Measurements from ENCODE around the gene HCRT.
"Not testable (repeated sequence)": the region's sequence is repeated elsewhere in the genome, so short reads cannot be mapped to it uniquely, and the experiment has no call there.

The HCRT gene

GRCh38 chr17:42179911-42180410, 5.3 kb downstream of the HCRT start:
- DNase-seq (ENCODE audit: low read depth), result peak; percentile 39

GRCh38 chr17:42179335-42179734, 5.9 kb downstream of the HCRT start:
- DNase-seq (ENCODE audit: low read depth), result no peak

- no peak for DNase-seq (ENCODE audit: low read depth)
These were observed 6.4 kb downstream of the HCRT start for GRCh38 chr17:42178817-42179216.

- DNase-seq (ENCODE audit: low read depth), result no peak
These were observed 7.6 kb downstream of the HCRT start for GRCh38 chr17:42177684-42178083.

- DNase-seq (ENCODE audit: low read depth), result no peak
These were observed 11.0 kb downstream of the HCRT start for GRCh38 chr17:42174126-42174783.

GRCh38 chr17:42171831-42172230, 13.4 kb downstream of the HCRT start:
- no peak for DNase-seq (ENCODE audit: low read depth)

- DNase-seq (ENCODE audit: low read depth), result no peak
These were observed 15.9 kb downstream of the HCRT start for GRCh38 chr17:42169351-42169750.

- DNase-seq (ENCODE audit: low read depth), result no peak
These were observed 17.4 kb downstream of the HCRT start for GRCh38 chr17:42167807-42168206.

- DNase-seq (ENCODE audit: low read depth), result no peak
These were observed 19.0 kb downstream of the HCRT start for GRCh38 chr17:42166196-42166763.

GRCh38 chr17:42165751-42166150, 19.5 kb downstream of the HCRT start:
- no peak for DNase-seq (ENCODE audit: low read depth)

GRCh38 chr17:42163696-42164407, 21.4 kb downstream of the HCRT start:
- no peak for DNase-seq (ENCODE audit: low read depth)

GRCh38 chr17:42163113-42163512, 22.1 kb downstream of the HCRT start:
- peak; percentile 25 for DNase-seq (ENCODE audit: low read depth)

GRCh38 chr17:42160531-42160910, 24.7 kb downstream of the HCRT start:
- no peak for DNase-seq (ENCODE audit: low read depth)

- no peak for DNase-seq (ENCODE audit: low read depth)
These were observed 25.3 kb downstream of the HCRT start for GRCh38 chr17:42159796-42160530.

GRCh38 chr17:42155614-42156045, 29.6 kb downstream of the HCRT start:
- DNase-seq (ENCODE audit: low read depth), result no peak

GRCh38 chr17:42153919-42154742, 31.1 kb downstream of the HCRT start:
- DNase-seq (ENCODE audit: low read depth), result peak; percentile 56

GRCh38 chr17:42146911-42147607, 38.2 kb downstream of the HCRT start:
- DNase-seq (ENCODE audit: low read depth), result no peak

GRCh38 chr17:42143138-42143537, 42.1 kb downstream of the HCRT start:
- DNase-seq (ENCODE audit: low read depth), result peak; percentile 19

- DNase-seq (ENCODE audit: low read depth), result peak; percentile 68
These were observed 42.8 kb downstream of the HCRT start for GRCh38 chr17:42142371-42142896.

- no peak for DNase-seq (ENCODE audit: low read depth)
These were observed 43.9 kb downstream of the HCRT start for GRCh38 chr17:42141382-42141781.

- not testable (repeated sequence) for DNase-seq (ENCODE audit: low read depth)
These were observed 44.6 kb downstream of the HCRT start for GRCh38 chr17:42140690-42141089.
